H1 (cell line): ENCODE measurements around the gene MICALL2. TPM values are rescaled to one million over a fixed set of nuclear protein-coding genes. Genes with fewer than 3 reads are reported as not detected.

ENCODE experiments used
- ATF2 ChIP-seq: IDR thresholded peaks from 2 replicates; pipeline ENCODE4 v1.6.1; 2012; ENCODE audit warnings: low read length, inconsistent platforms
- CBX8 ChIP-seq: fragments of 300-800, 300-1000 bp; sonication (generic); IDR thresholded peaks from 2 replicates; pipeline ENCODE4 v1.7.1; 2016; ENCODE audit warnings: low read depth, low read length, borderline replicate concordance
- CTCF ChIP-seq, 3 experiments: IDR thresholded peaks; 1 replicate in 2 of 3; 2 replicates in 1 of 3; pipeline versions ENCODE4 v1.5.1 to v1.6.1; 2011; ENCODE audit warnings: low read length in 3 of 3, mild to moderate bottlenecking in 3 of 3, inconsistent platforms in 2 of 3, low read depth in 1 of 3, moderate library complexity in 1 of 3; ENCODE audit not compliant: insufficient read depth in 1 of 3; ENCODE audit errors: control extremely low read depth in 1 of 3
- EZH2 ChIP-seq: fragments of 200-600 bp; sonication (generic); IDR thresholded peaks from 2 replicates; pipeline ENCODE4 v1.7.1; 2012; ENCODE audit warnings: low read depth, mild to moderate bottlenecking, moderate library complexity, low read length, inconsistent platforms; ENCODE audit not compliant: severe bottlenecking
- FOSL1 ChIP-seq: IDR thresholded peaks from 2 replicates; pipeline ENCODE4 v1.6.1; 2011; ENCODE audit warnings: mild to moderate bottlenecking, low read depth, low read length, moderate library complexity; ENCODE audit not compliant: insufficient read depth
- SP2 ChIP-seq: IDR thresholded peaks from 2 replicates; pipeline ENCODE4 v1.6.1; 2012; ENCODE audit warnings: mild to moderate bottlenecking, low read length, inconsistent platforms
- TAF7 ChIP-seq: optimal IDR thresholded peaks from 2 replicates; pipeline ENCODE3; 2011; ENCODE audit warnings: low read depth, mild to moderate bottlenecking, inconsistent platforms, low read length, moderate library complexity, borderline replicate concordance
- TEAD4 ChIP-seq: IDR thresholded peaks from 2 replicates; pipeline ENCODE4 v1.6.1; 2012; ENCODE audit warnings: low read depth, low read length, inconsistent platforms, mixed read lengths
- polyA plus RNA-seq, 7 experiments: library from polyadenylated mRNA; depleted of rRNA in 3 of 7; stranded (reverse) in 5 of 7; unstranded in 2 of 7; fragments of >200 nt in 5 of 7; fragments of 200-250 nt in 2 of 7; gene quantifications; 1 replicate in 5 of 7; 2 replicates in 1 of 7; 4 replicates in 1 of 7; pipeline versions ENCODE4 v1.2.1 to v1.2.3, GENCODE V29; 2011 to 2013; ENCODE audit warnings: missing spikeins in 2 of 7, mixed read lengths in 2 of 7
- total RNA-seq: library from RNA; stranded (reverse); fragmentation: NEBNext Ultra II Directional; extraction: Animal tissue kit (Norgen Biotek cat#: 25700); gene quantifications from 2 replicates; pipeline ENCODE4 v1.2.1, GENCODE V29; 2021

MICALL2 gene
- total and polyA plus RNA-seq, 2 of the 8 experiments (the other 6 are each of a cell fraction or from before 2014, with no cell fraction given) = 5.3 to 8.5 TPM

- TF ChIP-seq ATF2 (no peak), CTCF (IDR thresholded peaks at IDR 0.05; ENCODE audit: control extremely low read depth in 1 of 3, insufficient read depth in 1 of 3, low read depth in 1 of 3, low read length in 3 of 3) (no peak), TEAD4 (no peak), EZH2 (no peak), SP2 (no peak), FOSL1 (no peak), CBX8 (no peak), TAF7 (no peak)
Observed at GRCh38 chr7:1478480-1478879, 19.2 kb upstream of the MICALL2 start (continued).
